ENCODE data around the gene VPS54.
"Not testable (repeated sequence)": the region's sequence is repeated elsewhere in the genome, so short reads cannot be mapped to it uniquely, and the experiment has no call there.

VPS54 gene

DNA sequence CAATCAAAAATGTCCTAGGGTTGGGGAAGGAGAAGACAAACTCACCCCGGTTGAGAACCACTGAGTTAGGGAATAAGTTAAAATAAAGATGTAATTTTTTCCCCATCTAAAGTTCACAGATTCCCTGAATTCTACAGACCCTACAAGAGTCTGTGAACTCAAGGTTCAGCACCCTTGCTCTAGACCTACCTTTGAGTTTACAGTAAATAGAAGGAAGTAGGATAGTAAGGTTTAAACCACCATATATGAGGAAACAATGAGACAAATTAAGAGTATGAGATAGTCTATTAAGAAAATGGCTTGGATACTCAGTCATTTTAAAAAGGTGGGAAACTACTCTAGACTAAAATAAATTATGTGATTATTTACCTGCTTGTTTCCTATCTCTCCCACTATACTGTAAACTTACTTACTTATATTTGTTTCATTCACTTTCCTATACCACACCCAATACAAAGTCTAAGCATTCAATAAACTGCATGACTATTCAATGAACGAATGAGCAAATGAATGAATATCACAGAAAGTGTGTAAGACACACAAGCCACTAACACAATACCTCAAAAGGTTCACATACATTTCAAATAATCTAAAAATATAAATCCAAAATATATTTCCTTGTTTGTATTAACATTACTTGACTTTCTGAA is 13.4 kb downstream of the VPS54 start:
- peaks cover 34 to 46% of the 10 kb centered on the region in 2 experiments for H3K4me1 ChIP-seq (ENCODE audit: control insufficient read depth in 1 of 2, insufficient read depth in 1 of 2, low read depth in 1 of 2, low read length in 1 of 2)
- no peaks in the 10 kb centered on the region for H3K36me3 ChIP-seq
- H3K4me3 ChIP-seq (ENCODE audit: low read depth in 1 of 2, low read length in 1 of 2): no peak overlapping the region
- H3K9me3 ChIP-seq: no peaks in the 10 kb centered on the region
- TF ChIP-seq, protein P1, sequence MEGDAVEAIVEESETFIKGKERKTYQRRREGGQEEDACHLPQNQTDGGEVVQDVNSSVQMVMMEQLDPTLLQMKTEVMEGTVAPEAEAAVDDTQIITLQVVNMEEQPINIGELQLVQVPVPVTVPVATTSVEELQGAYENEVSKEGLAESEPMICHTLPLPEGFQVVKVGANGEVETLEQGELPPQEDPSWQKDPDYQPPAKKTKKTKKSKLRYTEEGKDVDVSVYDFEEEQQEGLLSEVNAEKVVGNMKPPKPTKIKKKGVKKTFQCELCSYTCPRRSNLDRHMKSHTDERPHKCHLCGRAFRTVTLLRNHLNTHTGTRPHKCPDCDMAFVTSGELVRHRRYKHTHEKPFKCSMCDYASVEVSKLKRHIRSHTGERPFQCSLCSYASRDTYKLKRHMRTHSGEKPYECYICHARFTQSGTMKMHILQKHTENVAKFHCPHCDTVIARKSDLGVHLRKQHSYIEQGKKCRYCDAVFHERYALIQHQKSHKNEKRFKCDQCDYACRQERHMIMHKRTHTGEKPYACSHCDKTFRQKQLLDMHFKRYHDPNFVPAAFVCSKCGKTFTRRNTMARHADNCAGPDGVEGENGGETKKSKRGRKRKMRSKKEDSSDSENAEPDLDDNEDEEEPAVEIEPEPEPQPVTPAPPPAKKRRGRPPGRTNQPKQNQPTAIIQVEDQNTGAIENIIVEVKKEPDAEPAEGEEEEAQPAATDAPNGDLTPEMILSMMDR (IDR thresholded peaks at IDR 0.05): no peak
- no peak overlapping the region for H3K27ac ChIP-seq
- no peaks in the 10 kb centered on the region for H3K27me3 ChIP-seq

DNA sequence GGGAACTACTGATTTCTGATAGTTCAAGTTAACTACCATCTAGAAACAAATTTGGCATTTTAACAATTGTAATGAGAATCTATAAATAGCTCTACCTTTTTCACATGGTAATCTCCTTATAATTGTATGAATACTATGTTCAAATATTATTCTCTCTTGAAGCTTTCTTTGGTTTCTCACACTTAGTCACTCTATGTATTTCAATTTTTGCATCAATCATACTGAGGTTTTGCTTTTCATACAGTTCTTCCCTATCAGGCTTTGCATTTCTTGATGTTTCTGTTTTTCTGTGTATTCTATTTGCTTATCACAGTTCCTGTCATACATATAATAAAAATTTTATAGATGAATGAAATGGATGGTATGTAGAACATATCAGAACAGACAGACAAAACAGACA is 16.0 kb downstream of the VPS54 start:
- no peaks in the 10 kb centered on the region for H3K36me3 ChIP-seq
- no peak overlapping the region for H3K27ac ChIP-seq
- no peak overlapping the region for H3K4me3 ChIP-seq (ENCODE audit: low read depth in 1 of 2, low read length in 1 of 2)
- H3K27me3 ChIP-seq: no peaks in the 10 kb centered on the region
- TF ChIP-seq, protein P1 (IDR thresholded peaks at IDR 0.05): no peak
- H3K4me1 ChIP-seq (ENCODE audit: control insufficient read depth in 1 of 2, insufficient read depth in 1 of 2, low read depth in 1 of 2, low read length in 1 of 2): peaks cover 22 to 28% of the 10 kb centered on the region in 2 experiments
- no peaks in the 10 kb centered on the region for H3K9me3 ChIP-seq

DNA sequence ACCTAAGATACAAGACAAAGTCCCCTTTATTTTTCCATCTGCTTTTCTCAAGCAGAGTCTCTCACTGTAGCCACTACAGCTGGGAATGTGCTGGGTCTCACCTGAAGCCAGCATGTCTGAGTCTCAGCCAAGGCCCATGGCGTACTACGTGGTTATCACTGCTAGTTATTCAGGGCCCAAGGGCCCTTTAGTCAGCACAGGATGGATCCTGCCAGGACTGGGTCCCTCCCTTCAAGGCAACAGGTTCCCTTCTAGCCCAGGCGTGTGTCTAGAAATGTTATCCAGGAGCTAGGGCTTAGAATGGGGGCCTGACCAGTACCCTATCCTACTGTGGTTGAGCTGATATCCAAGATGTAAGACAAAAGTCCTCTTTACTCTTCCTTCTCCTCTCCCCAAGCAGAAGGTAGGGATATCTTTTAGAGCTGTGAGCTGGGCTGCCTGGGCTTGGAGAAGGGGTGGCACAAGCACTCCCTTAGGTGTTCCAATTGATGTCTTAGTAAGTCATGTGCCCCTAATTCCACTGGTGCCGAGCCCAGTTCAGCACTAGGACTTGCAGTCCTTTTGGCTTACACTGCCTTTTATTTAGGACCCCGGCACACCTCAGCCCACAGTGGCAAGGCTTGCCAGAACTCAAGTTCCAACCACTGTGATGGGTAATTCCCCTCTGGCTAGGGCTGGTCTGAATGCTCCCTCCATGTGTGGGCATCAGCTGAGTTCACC is 17.7 kb downstream of the VPS54 start:
- Histone ChIP-seq H3K27me3 (no peaks in the 10 kb centered on the region), H3K27ac (no peak overlapping the region), H3K36me3 (no peaks in the 10 kb centered on the region), H3K4me3 (ENCODE audit: low read depth in 1 of 2, low read length in 1 of 2) (no peak overlapping the region), H3K9me3 (no peaks in the 10 kb centered on the region), H3K4me1 (ENCODE audit: control insufficient read depth in 1 of 2, insufficient read depth in 1 of 2, low read depth in 1 of 2, low read length in 1 of 2) (peaks cover 12 to 16% of the 10 kb centered on the region in 2 experiments)
- TF ChIP-seq, protein P1 (IDR thresholded peaks at IDR 0.05): no peak

DNA sequence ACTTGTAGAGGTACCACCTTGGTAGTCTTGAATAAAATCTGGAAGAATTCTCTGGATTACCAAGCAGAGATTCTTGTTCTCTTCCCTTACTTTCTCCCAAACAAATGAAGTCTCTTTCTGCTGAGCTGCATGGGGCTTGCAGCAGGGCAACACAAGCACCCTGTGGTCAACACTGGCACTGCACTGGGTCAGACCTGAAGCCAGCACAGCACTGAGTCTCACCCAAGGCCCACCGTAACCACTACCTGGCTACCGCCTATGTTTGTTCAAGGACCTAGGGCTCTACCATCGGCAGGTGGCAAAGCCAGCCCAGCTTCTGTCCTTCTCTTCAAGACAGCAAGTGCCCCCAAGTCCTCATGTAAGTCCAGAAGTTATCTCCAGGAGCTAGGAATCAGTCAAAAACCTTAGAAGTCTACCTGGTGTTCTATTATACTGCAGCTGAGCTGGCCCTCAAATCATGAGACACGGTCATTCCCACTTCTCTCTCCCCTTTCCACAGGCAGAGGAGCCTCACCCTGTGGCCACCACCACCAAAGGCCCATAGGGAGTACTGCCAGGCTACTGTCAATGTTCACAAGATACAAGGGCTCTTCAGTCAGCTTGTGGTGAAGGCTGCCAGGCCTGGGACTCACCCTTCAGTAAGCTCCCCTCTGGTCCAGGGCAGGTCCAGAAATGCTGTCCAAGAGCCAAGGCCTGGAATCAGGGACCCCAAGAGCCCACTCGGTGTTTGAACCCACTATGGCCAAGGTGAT is 18.4 kb downstream of the VPS54 start:
- H3K4me3 ChIP-seq (ENCODE audit: low read depth in 1 of 2, low read length in 1 of 2): no peak overlapping the region
- H3K36me3 ChIP-seq: no peaks in the 10 kb centered on the region
- H3K9me3 ChIP-seq: no peaks in the 10 kb centered on the region
- peaks cover 12 to 13% of the 10 kb centered on the region in 2 experiments for H3K4me1 ChIP-seq (ENCODE audit: control insufficient read depth in 1 of 2, insufficient read depth in 1 of 2, low read depth in 1 of 2, low read length in 1 of 2)
- H3K27ac ChIP-seq: no peak overlapping the region
- TF ChIP-seq, protein P1 (IDR thresholded peaks at IDR 0.05): no peak
- H3K27me3 ChIP-seq: no peaks in the 10 kb centered on the region

DNA sequence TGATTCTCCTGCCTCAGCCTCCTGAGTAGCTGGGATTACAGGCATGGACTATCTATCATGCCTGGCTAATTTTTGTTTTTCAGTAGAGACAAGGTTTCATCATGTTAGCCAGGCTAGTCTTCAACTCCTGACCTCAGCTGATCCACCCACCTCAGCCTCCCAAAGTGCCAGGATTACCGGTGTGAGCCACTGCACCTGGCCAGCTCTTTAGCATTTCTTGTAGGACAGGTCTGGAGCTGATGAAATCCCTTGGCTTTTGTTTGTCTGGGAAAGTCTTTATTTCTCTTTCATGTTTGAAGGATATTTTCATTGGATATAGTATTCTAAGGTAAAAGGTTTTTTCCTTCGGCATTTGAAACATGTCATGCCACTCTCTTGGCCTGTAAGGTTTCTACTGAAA is 20.2 kb downstream of the VPS54 start:
- H3K4me3 ChIP-seq (ENCODE audit: low read depth in 1 of 2, low read length in 1 of 2): no peak overlapping the region
- H3K27ac ChIP-seq: no peak overlapping the region
- H3K36me3 ChIP-seq: no peaks in the 10 kb centered on the region
- H3K27me3 ChIP-seq: no peaks in the 10 kb centered on the region
- peaks cover under 1 to 5% of the 10 kb centered on the region in 2 experiments for H3K4me1 ChIP-seq (ENCODE audit: control insufficient read depth in 1 of 2, insufficient read depth in 1 of 2, low read depth in 1 of 2, low read length in 1 of 2)
- H3K9me3 ChIP-seq: no peaks in the 10 kb centered on the region
- TF ChIP-seq, protein P1 (IDR thresholded peaks at IDR 0.05): no peak

DNA sequence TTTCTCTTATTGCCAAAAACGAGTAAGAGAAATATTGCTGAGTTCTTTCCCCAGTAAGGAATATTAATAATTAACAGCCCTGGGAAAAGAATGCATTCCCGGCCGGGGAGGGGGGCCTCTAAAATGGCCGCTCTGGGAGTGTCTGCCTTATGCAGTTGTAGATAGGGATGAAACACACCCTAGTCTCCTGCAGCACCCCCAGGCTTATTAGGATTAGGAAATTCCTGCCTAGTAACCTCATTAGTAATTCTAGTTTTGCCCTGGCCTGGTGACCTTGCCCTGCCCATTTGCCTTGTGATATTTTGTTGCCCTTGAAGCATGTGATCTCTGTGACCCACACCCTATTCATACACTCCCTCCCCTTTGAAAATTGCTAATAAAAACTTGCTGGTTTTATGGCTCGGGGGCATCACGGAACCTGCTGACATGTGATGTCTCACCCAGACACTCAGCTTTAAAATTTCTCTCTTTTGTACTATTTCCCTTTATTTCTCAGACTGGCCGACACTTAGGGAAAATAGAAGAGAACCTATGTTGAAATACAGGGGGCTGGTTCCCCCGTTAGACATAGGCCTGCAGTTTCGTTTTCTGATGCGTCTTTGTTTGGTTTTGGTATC is 22.5 kb downstream of the VPS54 start:
- H3K9me3 ChIP-seq; H3K4me1 ChIP-seq (ENCODE audit: control insufficient read depth in 1 of 2, insufficient read depth in 1 of 2, low read depth in 1 of 2, low read length in 1 of 2); H3K27me3 ChIP-seq; H3K36me3 ChIP-seq; H3K27ac ChIP-seq; H3K4me3 ChIP-seq (ENCODE audit: low read depth in 1 of 2, low read length in 1 of 2): not testable (repeated sequence)

DNA sequence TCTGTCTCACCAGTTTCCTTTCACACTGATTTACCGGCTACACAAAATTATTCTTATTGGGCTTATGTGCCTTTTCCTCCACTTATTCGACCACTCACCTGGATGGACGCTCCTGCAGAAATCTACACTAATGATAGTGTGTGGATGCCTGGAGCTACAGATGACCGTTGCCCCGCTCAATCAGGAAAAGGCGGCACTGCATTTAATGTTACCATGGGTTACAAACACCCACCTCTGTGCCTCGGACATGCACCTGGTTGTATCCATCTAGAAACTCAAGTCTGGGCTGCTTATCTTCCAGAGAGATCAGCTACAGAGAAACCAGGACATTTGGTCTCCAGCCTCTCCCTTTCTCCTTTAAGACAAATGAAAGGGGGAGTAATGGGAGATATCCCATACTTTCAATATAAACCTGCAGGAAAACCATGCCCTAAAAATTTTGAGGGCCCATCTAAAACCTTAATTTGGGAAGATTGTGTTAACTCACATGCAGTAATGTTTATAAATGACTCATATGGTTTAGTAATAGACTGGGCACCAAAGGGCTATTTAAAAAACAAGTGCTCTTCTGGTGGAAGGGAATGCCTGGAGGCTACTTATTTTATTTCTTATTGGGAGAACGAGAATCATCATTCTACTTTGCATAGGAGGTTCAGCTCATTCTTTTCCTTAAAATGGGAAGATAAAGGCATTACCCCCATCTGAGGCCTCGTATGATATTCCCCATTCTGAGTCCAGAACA is 24.7 kb downstream of the VPS54 start:
- H3K36me3 ChIP-seq; H3K27ac ChIP-seq; H3K4me1 ChIP-seq (ENCODE audit: control insufficient read depth in 1 of 2, insufficient read depth in 1 of 2, low read depth in 1 of 2, low read length in 1 of 2); H3K9me3 ChIP-seq; H3K4me3 ChIP-seq (ENCODE audit: low read depth in 1 of 2, low read length in 1 of 2); H3K27me3 ChIP-seq: not testable (repeated sequence)

Measured in neutrophil (primary cell).